Transverse colon (tissue), 4 donors: ENCODE measurements around the gene CLDN6. TPM values are rescaled to one million over a fixed set of nuclear protein-coding genes. Genes with fewer than 3 reads are reported as not detected.

Experiments used
- DNase-seq: peaks from one replicate; pipeline ENCODE4 v3.0.0-alpha.2; 2019
- H3K27ac ChIP-seq, 4 donors: fragments of 200-600 bp; sonication (generic); 2 replicates each; pipeline ENCODE4 v1.5.1; 2016 to 2018; ENCODE audit warnings: inconsistent platforms in 4 of 4
- H3K27me3 ChIP-seq: fragments of 200-600 bp; sonication (generic); 2 replicates; pipeline ENCODE4 v1.5.1; 2017; ENCODE audit warnings: inconsistent platforms
- H3K36me3 ChIP-seq, 4 donors: fragments of 200-600 bp; sonication (generic); 2 replicates each; pipeline ENCODE4 v1.5.1; 2017 to 2019; ENCODE audit warnings: inconsistent platforms in 4 of 4
- H3K4me1 ChIP-seq, 4 donors: fragments of 200-600 bp; sonication (generic); 2 replicates each; pipeline ENCODE4 v1.5.1; 2017 to 2020; ENCODE audit warnings: inconsistent platforms in 4 of 4
- H3K4me3 ChIP-seq, 4 donors: fragments of 200-600 bp; sonication (generic); 1 replicate in 1 of 4; 2 replicates in 3 of 4; pipeline versions ENCODE4 v1.5.1 to v1.6.1; 2017 to 2019; ENCODE audit warnings: inconsistent platforms in 4 of 4
- H3K9me3 ChIP-seq, 2 donors: fragments of 200-600 bp; sonication (generic); 2 replicates each; pipeline ENCODE4 v1.5.1; 2017 to 2019; ENCODE audit warnings: inconsistent platforms in 2 of 2
- EP300 ChIP-seq: sonication (generic); formaldehyde crosslinking; IDR thresholded peaks from one replicate; pipeline ENCODE4 v1.6.1; 2017; ENCODE audit warnings: antibody characterized with exemption, low read depth
- POLR2A ChIP-seq: fragments of 450-650 bp; IDR thresholded peaks from one replicate; pipeline ENCODE4 v1.6.1; 2016; ENCODE audit warnings: antibody characterized with exemption, mild to moderate bottlenecking, moderate library complexity
- POLR2AphosphoS5 ChIP-seq, 3 donors: sonication (generic); formaldehyde crosslinking; IDR thresholded peaks; one replicate each; pipeline ENCODE4 v1.6.1; 2016; ENCODE audit warnings: antibody characterized with exemption in 3 of 3
- WGBS, 2 donors: methylation state at CpG; one replicate each; pipeline ENCODE4 v1.1.5; 2018; ENCODE audit warnings: low coverage in 1 of 2; 5-methylcytosine and 5-hydroxymethylcytosine counted together
- in situ Hi-C, 4 donors: fragments of 200-750 bp; cut with MboI; loops; one replicate each; pipeline versions ENCODE4 v1.15.0 to v1.15.1; 2017; ENCODE audit warnings: low sequenced_read_pairs in 3 of 4, low pct_ligation_motif_present in 1 of 4, low pct_unique_long_range_greater_than_20kb in 1 of 4
- intact Hi-C: fragments of 100-400 bp; cut with DNase I; formaldehyde crosslinking; loops from one replicate; pipeline ENCODE4 v1.15.1; 2023; ENCODE audit warnings: low total_unique reads
- total RNA-seq, 4 donors: library from RNA; depleted of rRNA; stranded (reverse); fragments of >200 nt; gene quantifications; one replicate each; pipeline ENCODE4 v1.1.0, GENCODE V29; 2016
- TF ChIP-seq, protein P1 (sequence below), 5 experiments: fragments of 200-600 bp in 3 of 5; fragments of 450-650 bp in 2 of 5; sonication (generic) in 3 of 5; IDR thresholded peaks; 1 replicate in 2 of 5; 2 replicates in 3 of 5; pipeline ENCODE4 v1.5.1; 2016 to 2017; ENCODE audit warnings: antibody characterized with exemption in 5 of 5, inconsistent platforms in 3 of 5, mild to moderate bottlenecking in 2 of 5, moderate library complexity in 1 of 5

The CLDN6 gene
- total RNA-seq, 4 donors from 2014 or later = not detected

DNA sequence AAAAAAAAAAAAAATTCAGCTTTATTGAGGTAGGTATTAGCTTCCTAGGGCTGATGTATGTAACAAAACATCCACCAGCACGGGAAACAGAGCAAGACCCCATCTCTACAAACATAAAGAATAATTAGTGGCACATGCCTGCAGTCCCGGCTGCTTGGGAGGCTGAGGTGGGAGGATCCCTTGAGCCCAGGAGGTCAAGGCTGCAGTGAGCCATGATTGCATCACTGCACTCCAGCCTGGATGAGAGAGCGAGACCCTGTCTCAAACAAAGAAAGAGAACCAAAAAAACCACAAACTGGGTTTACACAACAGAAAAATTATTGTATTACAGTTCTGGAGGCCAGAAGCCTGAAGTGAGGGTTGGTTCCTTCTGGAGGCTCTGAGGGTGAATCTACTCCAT is 24.4 kb upstream of the CLDN6 start:
- H3K9me3 ChIP-seq = no peaks in the 10 kb centered on the region
- no peak overlapping the region for H3K4me3 ChIP-seq
- H3K27me3 ChIP-seq = peaks cover 74% of the 10 kb centered on the region
- 78 to 93% methylated on average over 2 to 3 of the region's 3 CpGs for WGBS, 2 donors
- no peak overlapping the region for H3K27ac ChIP-seq
- intact Hi-C loops (no loop called here), in situ Hi-C loops (loop anchor here in 1 of 4 donors (25.0 kb wide), 1 partner anchor 95 kb away; the partner anchor contains the start of gene ZNF213)
- no peaks in the 10 kb centered on the region for H3K36me3 ChIP-seq
- TF ChIP-seq, protein P1, sequence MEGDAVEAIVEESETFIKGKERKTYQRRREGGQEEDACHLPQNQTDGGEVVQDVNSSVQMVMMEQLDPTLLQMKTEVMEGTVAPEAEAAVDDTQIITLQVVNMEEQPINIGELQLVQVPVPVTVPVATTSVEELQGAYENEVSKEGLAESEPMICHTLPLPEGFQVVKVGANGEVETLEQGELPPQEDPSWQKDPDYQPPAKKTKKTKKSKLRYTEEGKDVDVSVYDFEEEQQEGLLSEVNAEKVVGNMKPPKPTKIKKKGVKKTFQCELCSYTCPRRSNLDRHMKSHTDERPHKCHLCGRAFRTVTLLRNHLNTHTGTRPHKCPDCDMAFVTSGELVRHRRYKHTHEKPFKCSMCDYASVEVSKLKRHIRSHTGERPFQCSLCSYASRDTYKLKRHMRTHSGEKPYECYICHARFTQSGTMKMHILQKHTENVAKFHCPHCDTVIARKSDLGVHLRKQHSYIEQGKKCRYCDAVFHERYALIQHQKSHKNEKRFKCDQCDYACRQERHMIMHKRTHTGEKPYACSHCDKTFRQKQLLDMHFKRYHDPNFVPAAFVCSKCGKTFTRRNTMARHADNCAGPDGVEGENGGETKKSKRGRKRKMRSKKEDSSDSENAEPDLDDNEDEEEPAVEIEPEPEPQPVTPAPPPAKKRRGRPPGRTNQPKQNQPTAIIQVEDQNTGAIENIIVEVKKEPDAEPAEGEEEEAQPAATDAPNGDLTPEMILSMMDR (IDR thresholded peaks at IDR 0.05) = no peak
- TF ChIP-seq POLR2A (no peak), POLR2AphosphoS5 (IDR thresholded peaks at IDR 0.05) (no peak), EP300 (no peak)
- DNase-seq = no peak
- peaks cover 0 to 37% (median 31%) of the 10 kb centered on the region in 4 donors for H3K4me1 ChIP-seq

DNA sequence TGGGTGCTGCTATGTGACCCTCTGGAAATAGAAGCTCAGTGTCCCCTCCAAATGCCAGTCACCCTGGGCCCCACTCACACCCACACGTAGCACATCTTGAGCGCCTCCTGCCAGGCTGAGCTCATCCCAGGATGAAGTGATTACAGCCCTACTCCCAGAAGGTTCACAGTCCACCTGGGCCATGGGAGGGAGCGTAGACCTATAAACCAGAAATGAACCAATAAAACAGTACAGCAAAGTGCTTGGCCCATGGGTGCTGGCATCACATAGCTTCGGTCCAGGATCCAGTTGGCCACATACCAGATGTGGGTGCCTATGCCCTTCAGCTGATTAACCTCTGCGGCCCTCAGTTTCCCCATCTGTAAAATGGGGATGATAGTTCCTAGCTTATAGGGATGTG is 20.9 kb upstream of the CLDN6 start:
- H3K4me1 ChIP-seq = peaks cover 0 to 33% (median 23%) of the 10 kb centered on the region in 4 donors
- peak; percentile 84 for DNase-seq
- 48% methylated on average over 5 of the region's 5 CpGs; no CpG with 5 or more reads in 1 of the 2 donors for WGBS, 2 donors
- H3K4me3 ChIP-seq = no peak overlapping the region
- peak overlapping the region; percentile 62 to 79 (median 74) for H3K27ac ChIP-seq
- H3K36me3 ChIP-seq = no peaks in the 10 kb centered on the region
- H3K27me3 ChIP-seq = peaks cover 72% of the 10 kb centered on the region
- in situ Hi-C loops (loop anchor here in 1 of 4 donors (25.0 kb wide), 1 partner anchor 98 kb away; the partner anchor contains the start of gene ZNF213), intact Hi-C loops (no loop called here)
- peak in 2 of 3 donors; percentile 67 to 84 for TF ChIP-seq POLR2AphosphoS5 (IDR thresholded peaks at IDR 0.05)
- TF ChIP-seq POLR2A = peak; percentile 58
- no peak for TF ChIP-seq EP300
- TF ChIP-seq, protein P1 (IDR thresholded peaks at IDR 0.05) = no peak
- no peaks in the 10 kb centered on the region for H3K9me3 ChIP-seq

DNA sequence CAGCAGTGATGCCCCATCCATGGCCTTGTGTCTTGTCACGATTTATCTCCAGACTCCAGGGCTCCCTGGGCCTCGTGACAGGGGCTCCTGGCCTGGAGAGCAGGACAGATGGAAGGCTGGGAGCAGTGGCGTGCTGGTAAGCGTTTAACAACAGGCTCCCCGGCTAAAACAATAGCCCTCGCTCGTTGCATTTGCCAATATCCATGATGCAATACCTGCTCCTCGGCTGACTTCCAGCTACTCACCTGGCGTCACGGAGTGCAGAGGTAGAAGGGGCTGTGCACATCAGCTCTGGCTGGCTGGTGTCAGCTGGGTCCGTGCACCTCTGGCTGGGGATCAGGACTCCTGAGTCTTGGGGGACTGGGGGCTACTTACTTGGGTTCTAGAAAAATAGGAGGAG is 20.3 kb upstream of the CLDN6 start:
- 30% methylated on average over 11 of the region's 11 CpGs; no CpG with 5 or more reads in 1 of the 2 donors for WGBS, 2 donors
- peaks cover 69% of the 10 kb centered on the region for H3K27me3 ChIP-seq
- DNase-seq = peak; percentile 79
- H3K9me3 ChIP-seq = no peaks in the 10 kb centered on the region
- H3K36me3 ChIP-seq = no peaks in the 10 kb centered on the region
- in situ Hi-C loops (loop anchor here in 1 of 4 donors (25.0 kb wide), 1 partner anchor 99 kb away; the partner anchor contains the start of gene ZNF213), intact Hi-C loops (no loop called here)
- TF ChIP-seq POLR2AphosphoS5 (IDR thresholded peaks at IDR 0.05) = no peak
- TF ChIP-seq, protein P1 (IDR thresholded peaks at IDR 0.05) = no peak
- no peak for TF ChIP-seq EP300
- no peak for TF ChIP-seq POLR2A
- H3K27ac ChIP-seq = peak overlapping the region; percentile 62 to 79 (median 74)
- H3K4me1 ChIP-seq = peaks cover 0 to 33% (median 24%) of the 10 kb centered on the region in 4 donors
- H3K4me3 ChIP-seq = no peak overlapping the region

DNA sequence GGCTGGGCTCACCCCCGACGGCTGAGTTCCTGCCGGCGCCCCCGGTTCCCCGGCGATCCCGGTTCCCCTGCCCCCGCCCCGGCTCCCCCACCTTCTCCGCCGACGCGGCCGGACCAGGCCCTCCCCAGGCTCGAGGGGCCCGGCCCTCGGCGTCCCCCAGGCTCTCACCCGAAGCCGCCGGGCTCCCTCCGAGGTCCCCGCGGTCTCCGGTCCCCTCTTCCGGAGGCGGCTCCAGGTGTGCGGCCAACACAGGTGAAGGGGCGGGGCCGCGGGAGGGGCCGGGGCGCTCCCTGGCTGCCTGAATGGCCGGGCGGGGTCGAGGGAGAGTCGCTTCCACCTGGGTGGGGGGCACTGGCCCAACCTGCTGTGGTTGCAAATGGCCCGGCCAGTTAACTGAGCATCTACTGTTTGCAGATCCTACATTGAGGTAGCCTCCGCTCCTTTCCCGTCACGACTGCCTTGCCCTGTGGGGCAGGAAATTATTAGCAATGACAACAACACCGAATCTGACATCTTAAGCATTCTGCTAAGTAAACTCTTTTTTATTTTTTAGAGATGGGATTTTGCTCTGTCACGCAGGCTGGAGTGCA is 18.8 kb upstream of the CLDN6 start, which contains the start of gene BICDL2:
TSS of gene BICDL2 (minus strand) at position 219 of the 590 bp plus-strand sequence. CDS start 1,448 bp downstream, outside the sequence.
- WGBS, 2 donors = 9 to 67% methylated on average over 1 to 26 of the region's 44 CpGs
- Histone ChIP-seq H3K4me1 (peaks cover 0 to 46% (median 29%) of the 10 kb centered on the region in 4 donors), H3K27ac (peak within 1 kb of the TSS; percentile 76 to 88 (median 84)), H3K9me3 (no peaks in the 10 kb centered on the region), H3K4me3 (peak within 1 kb of the TSS; percentile 35 to 72 (median 58)), H3K27me3 (peaks cover 69% of the 10 kb centered on the region), H3K36me3 (no peaks in the 10 kb centered on the region)
- intact Hi-C loops = no loop called here
- in situ Hi-C loops = loop anchor here in 1 of 4 donors (25.0 kb wide), 1 partner anchor 100 kb away; the partner anchor contains the start of gene ZNF213
- DNase-seq = peak; percentile 87
- TF ChIP-seq EP300 (no peak), POLR2A (peak; percentile 61), POLR2AphosphoS5 (IDR thresholded peaks at IDR 0.05) (peak; percentile 45 to 74 (median 72))
- TF ChIP-seq, protein P1 (IDR thresholded peaks at IDR 0.05) = no peak
